Measurements from ENCODE around the gene ITGA1.

Gene ITGA1

DNA sequence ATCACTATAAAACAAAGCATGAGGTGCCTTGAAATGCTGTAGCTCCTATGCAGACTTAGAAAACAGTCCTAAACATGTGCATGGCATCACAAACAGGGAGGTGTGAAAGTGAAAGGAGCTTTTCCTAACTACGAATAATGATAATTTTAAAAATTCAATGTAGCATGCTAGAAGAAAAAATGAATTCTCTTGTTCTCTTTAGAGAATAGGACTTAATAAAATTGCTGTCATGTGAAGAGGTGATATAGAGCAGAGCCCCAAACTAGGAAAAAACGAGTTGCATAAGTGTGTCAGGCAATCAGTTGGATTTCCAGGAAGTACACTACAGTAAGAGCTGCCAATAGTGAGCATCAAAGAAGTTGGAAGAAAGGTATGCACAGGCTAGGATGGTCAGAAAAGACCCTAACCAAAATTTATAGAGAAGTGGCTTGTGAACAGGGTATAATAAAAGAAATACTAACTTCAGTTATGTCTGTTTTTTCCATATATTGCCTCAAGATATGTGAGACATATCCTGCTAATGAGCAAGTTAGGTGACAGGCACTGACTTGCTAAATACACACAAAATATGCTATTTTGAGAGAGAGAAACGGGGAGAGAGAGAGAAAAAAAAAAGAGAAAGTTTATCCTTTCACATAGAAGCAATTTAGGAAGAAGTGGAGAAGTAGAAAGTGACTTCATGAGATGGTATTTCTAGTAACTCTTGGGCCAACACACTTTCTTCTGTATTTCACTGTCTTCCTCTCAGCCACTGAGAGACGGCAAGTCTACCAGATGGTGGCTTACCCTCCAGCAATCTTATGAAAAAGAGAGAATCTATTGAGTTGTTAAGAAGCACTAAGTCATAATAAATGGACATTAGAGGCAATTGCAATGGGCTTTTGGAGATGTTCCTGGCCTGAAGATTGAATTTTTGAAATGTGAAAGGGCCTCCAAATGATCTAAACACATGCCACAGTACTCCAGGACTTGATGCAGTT lies 219.5 kb downstream of the ITGA1 start:
- no peak for DNase-seq

DNA sequence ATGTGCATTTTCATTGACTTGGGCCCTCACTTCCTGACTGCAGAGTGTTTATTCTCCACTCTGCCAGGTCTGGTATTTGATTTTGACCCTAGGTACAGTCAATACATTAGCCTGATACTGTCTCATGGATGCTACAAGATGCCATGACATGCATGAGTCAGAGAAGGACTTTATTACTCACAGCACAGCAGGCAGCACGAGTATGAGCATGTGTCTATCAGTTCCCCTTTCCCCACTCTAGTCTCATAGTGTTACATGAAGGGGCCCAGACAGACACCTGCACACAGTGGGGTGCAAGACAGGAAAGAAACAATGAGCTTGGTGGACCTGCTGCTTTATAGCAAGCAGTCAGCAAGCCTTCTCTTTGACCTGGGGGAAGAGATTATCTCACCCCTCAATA lies 221.0 kb downstream of the ITGA1 start:
- no peak for DNase-seq

All from NCI-H526 treated with DMSO at 0.1 percent for 48 hours (cell line).